GM12872 (cell line): ENCODE measurements around the gene GATA2.

Experiments
- TF ChIP-seq, protein P1 (sequence below): IDR thresholded peaks from 3 replicates; pipeline ENCODE4 v1.5.1; 2011; ENCODE audit warnings: low read depth, mild to moderate bottlenecking, low read length, moderate library complexity; ENCODE audit not compliant: insufficient read depth

The GATA2 gene

GRCh38 chr3:128473737-128474136 is 19.3 kb downstream of the GATA2 start:
- TF ChIP-seq, protein P1, sequence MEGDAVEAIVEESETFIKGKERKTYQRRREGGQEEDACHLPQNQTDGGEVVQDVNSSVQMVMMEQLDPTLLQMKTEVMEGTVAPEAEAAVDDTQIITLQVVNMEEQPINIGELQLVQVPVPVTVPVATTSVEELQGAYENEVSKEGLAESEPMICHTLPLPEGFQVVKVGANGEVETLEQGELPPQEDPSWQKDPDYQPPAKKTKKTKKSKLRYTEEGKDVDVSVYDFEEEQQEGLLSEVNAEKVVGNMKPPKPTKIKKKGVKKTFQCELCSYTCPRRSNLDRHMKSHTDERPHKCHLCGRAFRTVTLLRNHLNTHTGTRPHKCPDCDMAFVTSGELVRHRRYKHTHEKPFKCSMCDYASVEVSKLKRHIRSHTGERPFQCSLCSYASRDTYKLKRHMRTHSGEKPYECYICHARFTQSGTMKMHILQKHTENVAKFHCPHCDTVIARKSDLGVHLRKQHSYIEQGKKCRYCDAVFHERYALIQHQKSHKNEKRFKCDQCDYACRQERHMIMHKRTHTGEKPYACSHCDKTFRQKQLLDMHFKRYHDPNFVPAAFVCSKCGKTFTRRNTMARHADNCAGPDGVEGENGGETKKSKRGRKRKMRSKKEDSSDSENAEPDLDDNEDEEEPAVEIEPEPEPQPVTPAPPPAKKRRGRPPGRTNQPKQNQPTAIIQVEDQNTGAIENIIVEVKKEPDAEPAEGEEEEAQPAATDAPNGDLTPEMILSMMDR, result no peak

GRCh38 chr3:128473180-128473519 is 19.9 kb downstream of the GATA2 start:
- TF ChIP-seq, protein P1, result no peak

DNA sequence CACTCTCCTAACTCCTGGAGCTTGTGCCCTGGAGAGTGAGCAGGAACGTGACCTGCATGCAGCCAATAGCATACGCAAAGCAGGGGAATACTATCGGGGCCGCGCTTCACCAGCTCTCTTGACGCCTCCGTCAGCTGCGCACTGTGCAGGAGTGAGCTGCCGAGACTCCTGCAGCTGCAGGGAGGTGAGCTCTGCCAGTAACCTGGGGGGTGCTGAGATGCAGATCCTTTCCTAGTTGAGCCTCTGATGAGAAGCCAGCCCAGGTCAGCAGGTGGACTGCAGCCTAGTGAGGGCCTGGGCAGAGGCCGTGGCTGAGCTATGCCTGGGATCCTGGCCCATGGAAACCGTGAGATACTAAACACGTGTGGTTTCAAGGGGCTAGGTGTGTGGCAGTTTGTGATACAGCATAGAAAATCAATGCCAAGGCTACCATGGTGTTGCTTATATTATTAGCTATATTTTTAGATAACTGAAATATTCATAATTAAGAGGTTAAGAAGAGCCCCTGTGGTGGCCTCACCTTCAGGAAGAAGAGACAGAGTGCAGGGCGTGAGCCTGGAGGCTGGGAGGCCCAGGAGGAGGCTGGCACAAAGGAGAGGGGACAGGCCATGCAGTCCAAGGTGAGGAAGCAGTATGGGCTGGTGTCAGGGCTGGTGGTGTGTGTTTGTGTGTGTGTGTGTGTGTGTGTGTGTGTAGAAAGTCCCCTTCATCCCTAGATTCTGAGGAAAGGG is 20.4 kb downstream of the GATA2 start:
- TF ChIP-seq, protein P1, result no peak

- TF ChIP-seq, protein P1, result no peak
Measured at GRCh38 chr3:128471720-128472119, 21.3 kb downstream of the GATA2 start.

DNA sequence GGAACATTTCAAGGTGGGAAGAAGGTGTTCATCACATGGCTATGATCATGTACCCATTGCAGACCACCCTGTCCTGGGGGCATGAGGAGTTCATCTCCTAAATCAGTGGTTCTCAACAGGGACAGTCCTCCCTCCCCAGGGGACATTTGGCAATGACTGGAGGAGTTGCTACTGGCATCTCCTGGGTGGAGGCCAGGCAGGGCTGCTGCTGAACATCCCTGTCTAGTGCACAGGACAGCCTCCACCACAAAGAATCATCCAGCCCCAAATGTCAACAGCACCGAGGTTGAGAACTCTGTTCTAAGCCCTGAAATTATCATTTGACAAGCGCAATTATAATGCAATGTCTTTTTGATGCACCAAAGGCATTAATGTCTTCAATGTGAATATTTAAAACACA is 21.9 kb downstream of the GATA2 start:
- TF ChIP-seq, protein P1, result no peak

- TF ChIP-seq, protein P1, result no peak
Measured at GRCh38 chr3:128470134-128470899, 22.7 kb downstream of the GATA2 start.

DNA sequence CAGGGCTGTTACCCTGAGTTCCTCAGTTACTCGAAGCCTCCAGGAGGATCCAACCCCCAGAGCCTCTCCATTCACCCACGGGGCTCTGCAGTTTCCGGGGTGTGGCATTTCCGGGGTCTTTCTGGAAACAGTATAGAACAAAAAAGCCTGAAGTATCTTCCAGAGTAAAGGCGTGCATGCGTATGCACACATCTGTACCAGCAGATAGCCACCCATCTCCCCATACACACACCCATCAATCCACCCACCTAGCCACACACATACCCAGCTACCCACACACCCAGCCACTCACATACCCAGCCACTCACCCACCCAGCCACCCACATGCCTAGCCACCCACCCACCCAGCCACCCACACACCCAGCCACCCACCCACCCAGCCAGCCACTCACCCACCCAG is 23.4 kb downstream of the GATA2 start:
- TF ChIP-seq, protein P1, result no peak
